Transverse colon (tissue), 4 donors: ENCODE data around the gene SIM2. TPM values are rescaled to one million over a fixed set of nuclear protein-coding genes. Genes with fewer than 3 reads are reported as not detected.

Experiments
- DNase-seq: peaks from one replicate; pipeline ENCODE4 v3.0.0-alpha.2; 2019
- H3K27ac ChIP-seq, 4 donors: fragments of 200-600 bp; sonication (generic); 2 replicates each; pipeline ENCODE4 v1.5.1; 2016 to 2018; ENCODE audit warnings: inconsistent platforms in 4 of 4
- H3K27me3 ChIP-seq: fragments of 200-600 bp; sonication (generic); 2 replicates; pipeline ENCODE4 v1.5.1; 2017; ENCODE audit warnings: inconsistent platforms
- H3K36me3 ChIP-seq, 4 donors: fragments of 200-600 bp; sonication (generic); 2 replicates each; pipeline ENCODE4 v1.5.1; 2017 to 2019; ENCODE audit warnings: inconsistent platforms in 4 of 4
- H3K4me1 ChIP-seq, 4 donors: fragments of 200-600 bp; sonication (generic); 2 replicates each; pipeline ENCODE4 v1.5.1; 2017 to 2020; ENCODE audit warnings: inconsistent platforms in 4 of 4
- H3K4me3 ChIP-seq, 4 donors: fragments of 200-600 bp; sonication (generic); 1 replicate in 1 of 4; 2 replicates in 3 of 4; pipeline versions ENCODE4 v1.5.1 to v1.6.1; 2017 to 2019; ENCODE audit warnings: inconsistent platforms in 4 of 4
- H3K9me3 ChIP-seq, 2 donors: fragments of 200-600 bp; sonication (generic); 2 replicates each; pipeline ENCODE4 v1.5.1; 2017 to 2019; ENCODE audit warnings: inconsistent platforms in 2 of 2
- EP300 ChIP-seq: sonication (generic); formaldehyde crosslinking; IDR thresholded peaks from one replicate; pipeline ENCODE4 v1.6.1; 2017; ENCODE audit warnings: antibody characterized with exemption, low read depth
- POLR2A ChIP-seq: fragments of 450-650 bp; IDR thresholded peaks from one replicate; pipeline ENCODE4 v1.6.1; 2016; ENCODE audit warnings: antibody characterized with exemption, mild to moderate bottlenecking, moderate library complexity
- POLR2AphosphoS5 ChIP-seq, 3 donors: sonication (generic); formaldehyde crosslinking; IDR thresholded peaks; one replicate each; pipeline ENCODE4 v1.6.1; 2016; ENCODE audit warnings: antibody characterized with exemption in 3 of 3
- WGBS, 2 donors: methylation state at CpG; one replicate each; pipeline ENCODE4 v1.1.5; 2018; ENCODE audit warnings: low coverage in 1 of 2; 5-methylcytosine and 5-hydroxymethylcytosine counted together
- in situ Hi-C, 4 donors: fragments of 200-750 bp; cut with MboI; loops; one replicate each; pipeline versions ENCODE4 v1.15.0 to v1.15.1; 2017; ENCODE audit warnings: low sequenced_read_pairs in 3 of 4, low pct_ligation_motif_present in 1 of 4, low pct_unique_long_range_greater_than_20kb in 1 of 4
- intact Hi-C: fragments of 100-400 bp; cut with DNase I; formaldehyde crosslinking; loops from one replicate; pipeline ENCODE4 v1.15.1; 2023; ENCODE audit warnings: low total_unique reads
- total RNA-seq, 4 donors: library from RNA; depleted of rRNA; stranded (reverse); fragments of >200 nt; gene quantifications; one replicate each; pipeline ENCODE4 v1.1.0, GENCODE V29; 2016
- TF ChIP-seq, protein P1 (sequence below), 5 experiments: fragments of 200-600 bp in 3 of 5; fragments of 450-650 bp in 2 of 5; sonication (generic) in 3 of 5; IDR thresholded peaks; 1 replicate in 2 of 5; 2 replicates in 3 of 5; pipeline ENCODE4 v1.5.1; 2016 to 2017; ENCODE audit warnings: antibody characterized with exemption in 5 of 5, inconsistent platforms in 3 of 5, mild to moderate bottlenecking in 2 of 5, moderate library complexity in 1 of 5

SIM2 gene
- total RNA-seq, 4 donors from 2014 or later, result 0.32 TPM; not detected in 3

DNA sequence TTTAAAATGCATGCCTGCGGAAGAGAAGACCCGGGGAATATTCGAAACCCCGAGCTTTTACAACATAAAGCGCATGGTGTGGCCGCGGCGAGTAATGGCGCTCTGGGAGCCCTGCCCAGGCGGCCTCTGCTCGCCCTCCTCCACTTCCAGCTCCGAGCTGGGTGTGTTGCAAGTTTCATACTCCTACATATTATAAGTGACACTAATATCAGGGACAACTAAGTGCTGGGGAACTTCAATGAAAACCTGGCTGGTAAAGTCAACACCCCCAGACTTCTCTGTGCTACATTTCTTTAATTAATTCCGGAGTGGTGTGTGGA is 11.8 kb downstream of the SIM2 start:
- TF ChIP-seq, protein P1, sequence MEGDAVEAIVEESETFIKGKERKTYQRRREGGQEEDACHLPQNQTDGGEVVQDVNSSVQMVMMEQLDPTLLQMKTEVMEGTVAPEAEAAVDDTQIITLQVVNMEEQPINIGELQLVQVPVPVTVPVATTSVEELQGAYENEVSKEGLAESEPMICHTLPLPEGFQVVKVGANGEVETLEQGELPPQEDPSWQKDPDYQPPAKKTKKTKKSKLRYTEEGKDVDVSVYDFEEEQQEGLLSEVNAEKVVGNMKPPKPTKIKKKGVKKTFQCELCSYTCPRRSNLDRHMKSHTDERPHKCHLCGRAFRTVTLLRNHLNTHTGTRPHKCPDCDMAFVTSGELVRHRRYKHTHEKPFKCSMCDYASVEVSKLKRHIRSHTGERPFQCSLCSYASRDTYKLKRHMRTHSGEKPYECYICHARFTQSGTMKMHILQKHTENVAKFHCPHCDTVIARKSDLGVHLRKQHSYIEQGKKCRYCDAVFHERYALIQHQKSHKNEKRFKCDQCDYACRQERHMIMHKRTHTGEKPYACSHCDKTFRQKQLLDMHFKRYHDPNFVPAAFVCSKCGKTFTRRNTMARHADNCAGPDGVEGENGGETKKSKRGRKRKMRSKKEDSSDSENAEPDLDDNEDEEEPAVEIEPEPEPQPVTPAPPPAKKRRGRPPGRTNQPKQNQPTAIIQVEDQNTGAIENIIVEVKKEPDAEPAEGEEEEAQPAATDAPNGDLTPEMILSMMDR (IDR thresholded peaks at IDR 0.05), result peak in 2 of 5 experiments; percentile 9 to 29
- no peak for TF ChIP-seq EP300
- TF ChIP-seq POLR2AphosphoS5 (IDR thresholded peaks at IDR 0.05), result no peak
- no peaks in the 10 kb centered on the region for H3K36me3 ChIP-seq
- H3K4me3 ChIP-seq, result peak overlapping the region in 1 of 4 donors; percentile 5
- intact Hi-C loops (no loop called here), in situ Hi-C loops (no loop called here)
- peaks cover 7 to 42% (median 24%) of the 10 kb centered on the region in 4 donors for H3K4me1 ChIP-seq
- H3K27me3 ChIP-seq, result peaks cover 100% of the 10 kb centered on the region
- no peaks in the 10 kb centered on the region for H3K9me3 ChIP-seq
- WGBS, 2 donors, result 11 to 43% methylated on average over 1 to 13 of the region's 13 CpGs
- DNase-seq, result peak; percentile 25
- no peak overlapping the region for H3K27ac ChIP-seq

DNA sequence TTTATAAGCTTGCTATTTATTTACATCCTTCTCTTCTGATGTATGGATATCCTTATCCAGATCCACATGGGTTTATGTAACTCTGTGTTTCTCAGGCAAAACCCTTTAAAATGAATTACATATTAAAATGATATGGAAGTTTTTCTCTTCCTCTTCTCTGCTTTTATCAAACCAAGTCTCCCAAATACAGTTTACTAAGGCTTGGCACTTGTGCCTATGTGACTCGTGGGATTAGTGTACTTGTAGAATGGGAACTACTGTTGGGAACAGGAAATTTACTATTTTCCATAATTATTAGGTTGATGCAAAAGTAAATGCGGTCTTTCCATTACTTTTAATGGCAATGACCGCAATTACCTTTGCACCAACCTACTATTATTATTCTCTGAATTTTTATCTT is 14.8 kb downstream of the SIM2 start:
- intact Hi-C loops, result no loop called here
- no peak for DNase-seq
- Histone ChIP-seq H3K4me3 (no peak overlapping the region), H3K27ac (no peak overlapping the region), H3K27me3 (peaks cover 96% of the 10 kb centered on the region), H3K36me3 (no peaks in the 10 kb centered on the region), H3K9me3 (no peaks in the 10 kb centered on the region), H3K4me1 (peaks cover 4 to 18% (median 11%) of the 10 kb centered on the region in 4 donors)
- TF ChIP-seq POLR2AphosphoS5 (IDR thresholded peaks at IDR 0.05), result no peak
- TF ChIP-seq EP300, result no peak
- TF ChIP-seq POLR2A, result no peak
- TF ChIP-seq, protein P1 (IDR thresholded peaks at IDR 0.05), result no peak
- 58 to 61% methylated on average over 3 of the region's 3 CpGs for WGBS, 2 donors
- in situ Hi-C loops, result no loop called here

DNA sequence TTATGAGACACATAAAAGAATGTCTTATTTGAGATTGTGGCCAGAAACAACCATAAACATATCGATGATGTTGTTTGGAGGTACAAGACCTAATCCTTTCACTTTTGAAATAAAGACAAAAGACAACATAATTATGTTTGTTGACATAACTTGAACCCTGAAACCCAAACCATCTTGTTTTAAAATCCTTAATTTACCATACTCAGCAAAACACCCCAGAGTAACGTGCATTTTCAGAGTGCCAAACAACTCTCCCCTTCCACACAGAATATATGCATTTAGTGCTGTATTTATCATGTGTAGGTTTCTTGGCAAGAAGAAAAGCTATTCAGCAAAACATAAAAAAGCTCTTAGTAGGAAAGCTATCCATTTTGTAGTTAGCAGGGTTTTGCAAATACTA is 17.5 kb downstream of the SIM2 start:
- DNase-seq, result no peak
- no peak overlapping the region for H3K27ac ChIP-seq
- intact Hi-C loops, result no loop called here

DNA sequence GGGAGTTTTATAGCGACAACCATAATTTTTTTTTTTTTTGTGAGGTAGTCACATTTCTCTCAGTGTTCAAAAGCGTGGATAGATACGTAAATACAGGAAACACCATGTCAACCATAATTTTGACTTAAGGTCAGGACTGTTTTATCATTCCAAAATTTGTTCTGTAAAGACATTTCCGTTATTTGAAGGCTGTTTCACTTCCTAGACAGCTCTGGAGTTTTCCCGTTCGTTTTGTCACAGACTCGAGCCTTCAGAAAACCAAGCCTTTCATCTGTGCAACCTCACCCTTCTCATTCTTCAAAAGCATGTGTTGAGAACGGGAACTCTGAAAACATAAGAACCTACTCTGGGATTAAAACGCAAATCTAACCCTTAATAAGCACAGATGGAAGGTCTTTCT is 17.9 kb downstream of the SIM2 start:
- TF ChIP-seq POLR2A, result no peak
- TF ChIP-seq, protein P1 (IDR thresholded peaks at IDR 0.05), result no peak
- no peak for TF ChIP-seq EP300
- no peak for TF ChIP-seq POLR2AphosphoS5 (IDR thresholded peaks at IDR 0.05)
- Histone ChIP-seq H3K27me3 (peaks cover 66% of the 10 kb centered on the region), H3K36me3 (no peaks in the 10 kb centered on the region), H3K4me3 (no peak overlapping the region), H3K27ac (no peak overlapping the region), H3K4me1 (peaks cover 0 to 14% (median 6%) of the 10 kb centered on the region in 4 donors), H3K9me3 (no peaks in the 10 kb centered on the region)
- in situ Hi-C loops (no loop called here), intact Hi-C loops (no loop called here)
- 62 to 65% methylated on average over 9 of the region's 9 CpGs for WGBS, 2 donors
- no peak for DNase-seq

More for the DNA sequence above, 17.5 kb downstream of the SIM2 start:
- Histone ChIP-seq H3K4me3 (no peak overlapping the region), H3K9me3 (no peaks in the 10 kb centered on the region), H3K4me1 (peaks cover 0 to 14% (median 6%) of the 10 kb centered on the region in 4 donors), H3K27me3 (peaks cover 70% of the 10 kb centered on the region), H3K36me3 (no peaks in the 10 kb centered on the region)
- in situ Hi-C loops, result no loop called here
- WGBS, 2 donors, result 73 to 78% methylated on average over 2 of the region's 2 CpGs
- TF ChIP-seq, protein P1 (IDR thresholded peaks at IDR 0.05), result no peak
- TF ChIP-seq POLR2AphosphoS5 (IDR thresholded peaks at IDR 0.05), result no peak
- TF ChIP-seq EP300, result no peak
- TF ChIP-seq POLR2A, result no peak
